CD4-positive, alpha-beta T cell treated with Interleukin-2 at 100 ng/mL for 4 hours (primary cell): ENCODE data around the gene FCN2.

Experiments
- DNase-seq: peaks from one replicate; pipeline ENCODE4 v3.0.0-alpha.2; 2020; ENCODE audit warnings: low spot score

The FCN2 gene

DNA sequence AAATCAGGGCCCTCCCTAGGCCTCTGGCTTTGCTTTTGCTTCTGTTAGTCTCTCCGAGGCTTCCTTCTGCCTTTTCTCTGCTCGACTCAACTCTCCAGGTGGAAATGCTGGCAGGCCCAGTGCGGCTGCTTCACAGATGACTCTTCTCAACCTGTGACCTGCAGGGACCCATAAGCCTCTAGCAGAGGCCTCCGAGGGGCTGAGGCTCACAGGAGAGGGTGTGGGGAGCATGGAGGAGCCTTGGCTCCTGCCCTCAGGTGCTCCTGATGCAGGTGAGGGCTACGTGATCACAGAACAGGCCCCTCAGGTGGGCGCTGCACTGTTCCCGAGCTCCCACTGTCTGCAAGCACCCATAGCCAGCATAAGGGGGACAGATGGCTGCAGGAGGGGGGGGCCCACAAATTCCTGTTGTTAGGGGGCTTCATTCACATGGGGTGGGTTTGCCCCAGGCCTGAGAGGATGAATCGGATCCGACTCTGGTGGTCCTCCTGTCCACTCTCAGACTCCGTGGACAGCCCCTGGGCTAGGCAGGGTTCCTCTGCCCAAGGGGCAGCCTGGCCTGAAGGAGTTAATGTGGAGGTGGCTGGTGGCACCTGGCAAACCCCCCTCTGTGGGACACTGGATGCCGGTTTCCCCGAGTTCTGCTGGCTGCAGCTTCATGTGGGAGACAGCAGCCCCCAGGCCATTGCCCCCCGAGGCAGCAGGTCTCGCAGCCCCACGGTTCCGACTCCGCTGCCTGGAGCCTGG lies 10.9 kb upstream of the FCN2 start:
- no peak for DNase-seq

DNA sequence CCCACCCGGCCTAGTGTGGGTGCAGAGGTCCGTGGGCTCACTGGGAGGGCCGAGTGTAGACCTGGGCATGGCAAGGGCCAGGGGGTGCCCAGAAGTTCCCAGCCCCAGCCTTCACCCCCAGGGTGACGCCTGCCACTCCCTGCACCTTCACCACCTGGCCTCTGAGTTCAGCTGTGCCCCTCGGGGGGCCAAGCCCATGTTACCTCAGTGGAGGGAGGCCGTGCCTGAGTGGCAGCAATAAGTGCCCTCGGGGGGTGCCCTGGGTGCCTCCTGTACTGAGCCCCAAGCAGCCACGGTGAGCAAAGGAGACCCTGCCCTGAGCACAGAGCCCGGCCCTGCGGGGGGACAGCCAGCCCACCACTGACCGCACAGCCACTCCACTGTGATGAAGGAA lies 10.3 kb upstream of the FCN2 start:
- no peak for DNase-seq

DNA sequence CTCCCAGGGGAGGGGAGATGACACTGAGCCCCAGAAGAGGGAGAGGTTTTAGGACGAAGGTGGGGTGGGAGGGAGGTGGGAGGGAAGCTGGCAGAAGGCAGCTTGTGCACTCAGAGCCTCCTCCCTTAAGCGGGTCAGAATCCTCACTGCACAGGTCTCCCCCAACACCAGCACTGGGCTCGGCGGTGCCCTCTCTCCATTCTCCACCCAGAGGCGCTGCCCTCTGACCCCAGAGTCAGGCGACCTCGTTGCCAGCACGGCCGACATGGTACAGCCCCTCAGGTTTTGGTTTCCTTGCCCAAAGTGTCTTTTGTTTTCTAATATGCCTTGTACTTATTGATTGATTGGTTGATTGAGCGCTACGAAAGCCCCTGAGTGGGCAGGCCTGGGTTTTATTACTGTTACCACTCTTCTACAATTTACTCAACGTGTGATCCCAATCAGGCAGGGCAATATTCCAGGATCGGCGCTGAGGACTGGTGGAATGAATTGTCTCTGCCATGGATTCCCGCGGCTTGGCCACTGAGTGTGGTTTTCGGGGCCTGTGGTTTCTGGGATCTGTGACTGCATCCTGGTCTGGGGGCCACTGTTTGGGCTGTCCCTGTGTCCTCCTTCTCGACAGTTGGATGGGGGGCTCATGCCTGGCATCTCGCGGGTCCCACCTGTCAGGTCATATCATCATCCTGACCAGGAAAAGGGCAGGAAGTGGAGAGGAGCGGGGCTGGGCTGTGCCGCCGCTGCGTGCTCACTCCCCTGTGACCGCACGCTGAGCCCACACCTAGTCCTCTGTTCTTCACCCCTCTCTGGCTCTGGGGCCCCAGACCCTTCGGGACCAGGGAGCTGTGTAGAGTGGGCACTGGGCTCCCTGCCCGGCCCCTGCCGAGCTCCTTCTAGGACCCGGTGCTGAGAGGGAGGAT lies 9.6 kb upstream of the FCN2 start:
- no peak for DNase-seq

DNA sequence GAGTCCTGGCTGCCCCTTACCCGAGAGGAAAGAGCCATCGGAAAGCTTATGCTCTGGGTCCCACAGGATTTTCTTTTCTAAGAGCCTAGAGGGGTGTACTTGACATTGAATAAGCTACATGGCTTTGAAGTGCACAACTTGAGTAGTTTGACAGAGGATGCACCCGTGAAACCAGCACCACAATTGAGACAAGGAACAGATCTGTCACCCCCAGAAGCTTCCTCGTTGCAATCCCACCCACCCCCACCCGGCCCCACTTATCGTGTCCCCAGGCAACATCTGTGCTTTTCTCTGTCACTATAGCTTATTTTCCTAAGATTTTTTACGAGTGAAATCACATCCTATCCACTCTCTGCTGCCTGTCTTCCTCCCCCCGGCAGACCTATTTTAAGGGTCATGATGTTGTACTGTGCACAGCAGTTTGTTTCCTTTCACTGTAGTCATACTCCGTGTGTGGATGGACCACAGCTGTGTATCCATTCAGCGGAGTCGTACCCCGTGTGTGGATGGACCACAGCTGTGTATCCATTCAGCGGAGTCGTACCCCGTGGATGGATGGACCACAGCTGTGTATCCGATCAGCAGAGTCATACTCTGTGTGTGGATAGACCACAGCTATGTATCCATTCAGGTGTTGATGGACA lies 8.8 kb upstream of the FCN2 start:
- no peak for DNase-seq

DNA sequence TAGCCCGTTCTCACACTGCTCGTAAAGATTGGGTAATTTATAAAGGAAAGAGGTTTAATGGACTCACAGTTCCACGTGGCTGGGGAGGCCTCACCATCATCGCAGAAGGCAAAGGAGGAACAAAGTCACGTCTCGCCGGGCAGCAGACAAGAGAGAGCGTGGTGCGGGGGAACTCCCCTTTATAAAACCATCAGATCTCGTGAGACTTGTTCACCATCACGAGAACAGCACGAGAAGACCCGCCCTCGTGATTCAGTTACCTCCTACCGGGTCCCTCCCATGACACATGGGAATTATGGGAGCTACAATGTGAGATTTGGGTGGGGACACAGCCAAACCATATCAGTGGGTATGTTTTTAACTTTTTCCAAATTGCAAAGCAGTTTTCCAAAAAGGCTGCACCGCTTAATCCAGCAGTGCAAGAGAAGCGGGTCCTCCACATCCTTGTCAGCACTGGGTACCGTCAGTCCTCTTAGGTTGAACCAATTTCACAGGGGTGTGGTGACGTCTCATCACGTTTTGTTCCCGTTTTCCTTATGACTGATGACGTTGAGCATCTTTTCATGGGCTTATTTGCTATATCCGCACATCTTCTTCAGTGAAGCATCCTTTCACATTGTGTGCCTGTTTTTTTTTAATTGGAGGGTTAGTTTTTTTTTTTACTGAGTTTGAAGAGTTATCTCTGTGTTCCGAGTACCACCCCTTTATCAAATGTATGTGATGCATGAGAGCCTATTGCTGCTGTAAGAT lies 8.0 kb upstream of the FCN2 start:
- DNase-seq, result no peak

DNA sequence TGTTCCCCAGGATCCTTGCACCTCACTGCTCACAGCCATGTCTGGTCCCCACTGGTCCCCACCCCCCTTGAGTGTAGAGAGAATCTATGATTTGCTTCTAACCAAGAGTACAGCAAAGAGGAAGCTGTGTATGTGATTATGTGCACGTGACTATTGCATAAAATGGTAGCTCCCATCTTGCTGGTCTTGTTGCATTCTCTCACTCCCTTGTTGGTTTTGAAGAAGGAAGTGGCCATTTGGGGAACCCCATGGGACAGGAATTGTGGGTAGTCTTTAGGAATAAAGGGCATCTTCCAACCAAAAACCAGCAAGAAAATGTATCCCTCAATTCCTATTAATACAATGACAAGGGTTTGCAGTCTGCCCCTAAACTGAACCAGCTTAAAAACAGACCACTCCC lies 5.2 kb upstream of the FCN2 start:
- no peak for DNase-seq

DNA sequence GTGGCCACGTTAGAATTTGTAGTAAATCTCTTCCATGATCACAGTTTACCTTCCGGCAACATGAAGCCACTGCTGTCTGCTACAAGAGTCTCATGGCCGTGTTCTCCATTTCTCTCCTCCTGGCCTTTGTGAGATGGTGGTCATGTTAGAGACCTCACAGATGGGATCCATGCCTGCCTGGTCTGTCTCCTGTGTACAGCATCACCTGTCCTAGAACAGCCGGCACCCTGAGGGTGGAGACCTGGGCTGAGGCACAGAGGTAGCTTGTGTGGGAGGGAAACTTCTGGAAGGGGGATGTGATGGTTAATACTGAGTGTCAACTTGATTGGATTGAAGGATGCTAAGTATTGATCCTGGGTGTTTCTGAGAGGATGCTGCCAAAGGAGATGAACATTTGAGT lies 3.1 kb upstream of the FCN2 start:
- no peak for DNase-seq

DNA sequence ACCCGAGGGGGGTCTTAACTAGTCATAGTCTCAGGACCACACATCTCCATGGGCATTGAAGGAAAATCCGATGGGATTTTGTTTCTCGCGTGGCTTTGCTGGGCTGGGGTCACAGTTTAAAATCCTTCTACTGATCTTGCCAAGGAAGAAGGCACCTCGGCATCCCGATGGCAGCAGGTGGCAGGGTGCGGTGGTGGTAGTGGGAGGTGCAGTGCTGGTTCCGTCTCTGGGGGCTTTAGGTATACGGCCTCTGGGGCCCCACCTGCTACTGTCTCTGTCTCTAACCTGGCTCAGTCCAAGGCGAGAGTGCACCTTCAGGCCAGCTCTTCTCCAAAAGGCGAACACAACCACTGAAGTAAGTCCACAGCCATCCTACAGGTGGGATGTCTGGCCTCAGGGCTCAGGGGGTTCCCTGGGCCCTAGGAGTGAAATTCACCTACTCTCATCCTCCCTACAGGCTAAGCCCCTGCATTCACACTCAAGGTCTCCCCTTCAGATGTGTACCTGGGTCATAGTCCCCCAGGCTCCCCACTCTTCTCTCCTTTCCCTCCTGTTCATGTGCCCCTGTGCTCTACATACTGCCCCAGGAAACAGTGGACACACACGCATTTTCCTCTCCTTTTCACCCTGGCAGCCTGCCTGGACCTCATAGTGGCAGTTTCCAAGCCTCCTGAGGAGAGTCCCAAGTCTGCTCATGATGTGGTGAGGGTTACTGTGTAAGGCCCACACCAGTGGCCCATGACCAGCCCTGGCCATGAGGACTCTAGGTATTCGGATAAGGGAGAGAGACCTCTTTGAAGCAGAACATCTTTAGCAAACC lies 736 bp upstream of the FCN2 start:
- DNase-seq, result no peak

DNA sequence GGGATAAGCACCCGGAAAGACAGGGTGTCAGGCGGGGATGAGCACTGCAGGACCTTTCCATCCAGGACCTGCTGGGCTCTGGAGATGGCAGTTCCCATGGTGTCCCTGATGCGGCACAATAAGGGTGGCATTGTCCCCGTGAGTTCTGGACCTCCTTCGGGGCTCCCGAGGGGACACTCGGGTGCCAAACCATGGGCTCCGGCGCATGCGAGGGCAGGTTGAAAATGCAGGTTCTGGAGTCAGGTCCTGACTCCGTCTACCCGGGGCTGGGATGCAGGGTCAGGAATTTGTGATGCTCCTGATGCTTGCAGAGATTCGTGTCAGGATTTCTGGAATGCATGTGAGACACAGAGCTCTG lies 682 bp downstream of the FCN2 start:
- no peak for DNase-seq

DNA sequence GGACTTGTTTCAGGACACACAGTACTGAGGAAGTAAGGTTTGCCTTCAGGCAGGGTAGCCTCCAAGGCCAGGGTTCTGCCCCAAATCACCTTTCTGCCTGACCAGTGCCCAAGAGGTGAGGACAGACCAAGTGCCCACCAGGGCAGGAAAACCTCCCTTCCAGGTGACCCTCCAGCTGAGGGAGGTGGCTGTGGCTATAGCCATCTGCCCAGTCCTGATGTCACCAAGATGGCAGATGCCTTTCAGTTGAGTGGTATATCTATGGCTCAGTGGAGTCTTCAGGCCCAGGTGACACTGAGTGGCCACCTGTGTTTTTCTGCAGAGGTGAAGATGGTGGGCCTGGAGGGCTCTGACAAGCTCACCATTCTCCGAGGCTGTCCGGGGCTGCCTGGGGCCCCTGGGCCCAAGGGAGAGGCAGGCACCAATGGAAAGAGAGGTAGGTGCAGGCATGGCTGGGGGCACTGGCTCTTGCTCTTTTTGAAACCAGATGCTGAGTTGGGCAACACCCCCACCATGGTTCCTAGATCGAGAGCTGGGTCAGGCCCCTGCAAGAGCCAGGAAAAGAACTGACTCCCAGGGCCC lies 1.7 kb downstream of the FCN2 start:
- DNase-seq, result no peak

DNA sequence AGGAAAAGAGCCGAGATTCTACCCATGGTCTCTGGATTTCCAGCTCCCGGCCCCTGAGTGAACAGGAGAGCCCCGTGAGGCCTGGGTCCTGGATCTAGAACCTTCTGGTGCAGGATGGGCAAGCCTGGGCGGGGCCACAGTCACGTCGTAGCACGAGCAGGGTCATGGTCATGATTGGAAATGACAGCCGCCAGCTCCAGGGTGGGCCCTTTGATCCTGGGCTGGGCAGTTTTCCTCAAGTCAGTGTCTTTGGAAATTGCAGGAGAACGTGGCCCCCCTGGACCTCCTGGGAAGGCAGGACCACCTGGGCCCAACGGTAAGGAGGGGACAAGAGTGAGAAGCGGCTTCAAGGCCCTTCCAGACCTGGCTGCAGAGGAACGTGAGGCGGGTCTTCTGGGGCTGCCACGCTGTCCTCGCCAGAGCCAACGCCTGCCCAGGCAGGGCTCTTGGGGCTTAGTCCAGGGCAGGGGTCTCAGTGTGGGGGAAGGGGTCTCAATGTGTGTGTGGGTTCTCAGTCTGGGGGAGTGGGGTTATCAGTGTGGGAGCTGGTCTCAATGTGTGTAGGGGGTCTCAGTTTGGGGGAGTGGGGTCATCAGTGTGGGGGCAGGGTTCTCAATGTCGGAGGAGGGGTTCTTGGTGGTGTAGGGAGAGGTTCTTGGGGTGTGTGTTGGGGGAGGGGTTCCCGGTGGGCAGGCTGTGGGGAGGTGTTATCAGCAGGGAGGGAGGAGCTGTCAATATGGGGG lies 2.6 kb downstream of the FCN2 start:
- DNase-seq, result no peak

DNA sequence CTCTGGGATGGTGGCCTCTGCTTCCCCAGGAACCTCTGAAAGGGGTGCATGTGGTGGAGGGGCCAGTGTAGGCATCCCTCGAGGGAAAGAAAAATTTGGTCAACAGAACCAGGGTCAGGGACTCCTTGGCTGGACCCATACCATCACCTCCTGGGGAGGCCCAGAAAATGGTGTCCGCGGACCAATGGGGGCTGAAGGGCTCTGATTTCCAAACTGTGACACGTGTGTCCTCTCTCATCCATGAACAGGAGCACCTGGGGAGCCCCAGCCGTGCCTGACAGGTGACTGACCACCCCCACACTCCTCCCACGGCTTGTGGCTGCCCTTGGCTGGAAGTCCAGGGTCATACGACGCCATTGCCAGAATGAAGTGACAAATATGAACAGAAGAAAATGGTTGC lies 3.9 kb downstream of the FCN2 start:
- DNase-seq, result no peak

DNA sequence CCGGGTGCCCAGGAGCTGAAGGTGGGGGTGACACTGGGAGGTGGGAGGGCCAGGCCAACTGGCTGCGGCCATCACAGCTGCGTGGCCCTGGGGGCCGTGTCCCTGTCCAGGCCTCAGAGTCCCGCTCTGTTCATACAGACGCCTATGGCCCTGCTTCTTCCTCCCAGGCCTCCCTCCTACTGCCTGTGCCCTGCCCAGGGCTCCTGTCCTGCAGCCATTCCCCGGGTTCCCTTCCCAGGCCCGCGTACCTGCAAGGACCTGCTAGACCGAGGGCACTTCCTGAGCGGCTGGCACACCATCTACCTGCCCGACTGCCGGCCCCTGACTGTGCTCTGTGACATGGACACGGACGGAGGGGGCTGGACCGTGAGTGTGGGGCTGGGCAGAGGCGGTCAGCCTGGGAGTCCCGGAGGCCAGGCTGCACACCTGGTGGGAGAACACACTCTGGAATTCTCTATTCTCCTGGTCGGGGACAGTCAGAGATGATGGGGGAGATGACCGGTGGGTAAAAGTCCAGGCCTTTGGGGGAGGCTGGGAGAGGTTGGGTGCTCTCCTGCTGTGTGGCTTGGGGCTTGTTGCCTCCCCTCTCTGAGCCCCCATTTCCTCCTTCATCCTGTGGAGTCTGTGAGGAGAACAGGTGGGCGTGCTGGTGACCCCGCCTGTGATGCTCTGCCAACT lies 4.5 kb downstream of the FCN2 start:
- DNase-seq, result no peak

DNA sequence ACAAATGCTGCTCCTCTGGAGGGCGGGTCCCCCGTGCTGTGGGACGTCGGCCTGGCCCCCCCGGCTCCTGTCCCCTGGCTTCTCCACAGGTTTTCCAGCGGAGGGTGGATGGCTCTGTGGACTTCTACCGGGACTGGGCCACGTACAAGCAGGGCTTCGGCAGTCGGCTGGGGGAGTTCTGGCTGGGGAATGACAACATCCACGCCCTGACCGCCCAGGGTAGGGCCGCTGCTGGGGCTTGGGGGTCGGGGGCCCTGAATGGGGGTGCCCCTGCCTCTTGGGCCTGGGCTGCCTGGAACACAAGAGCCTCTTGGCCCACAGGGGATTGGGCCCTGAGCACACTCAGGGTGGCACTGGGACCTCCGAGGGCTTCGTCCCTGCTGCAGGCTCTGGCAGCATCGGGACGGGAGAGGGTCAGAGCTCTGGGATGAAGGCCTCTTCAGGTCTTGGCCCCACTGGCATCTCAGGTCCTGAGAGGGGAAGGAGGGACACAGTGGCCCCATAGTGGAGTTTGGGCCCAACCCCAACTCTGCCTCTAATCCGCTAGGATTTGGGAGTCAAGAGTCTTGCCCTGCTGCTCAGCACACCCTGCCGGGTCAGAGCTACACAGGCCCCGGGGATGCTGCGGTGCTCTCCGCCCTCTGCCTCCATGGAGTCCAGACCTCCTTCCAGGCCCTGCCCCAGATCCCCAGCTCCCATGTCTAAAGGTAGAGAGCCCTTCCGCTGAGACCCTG lies 5.2 kb downstream of the FCN2 start:
- no peak for DNase-seq

DNA sequence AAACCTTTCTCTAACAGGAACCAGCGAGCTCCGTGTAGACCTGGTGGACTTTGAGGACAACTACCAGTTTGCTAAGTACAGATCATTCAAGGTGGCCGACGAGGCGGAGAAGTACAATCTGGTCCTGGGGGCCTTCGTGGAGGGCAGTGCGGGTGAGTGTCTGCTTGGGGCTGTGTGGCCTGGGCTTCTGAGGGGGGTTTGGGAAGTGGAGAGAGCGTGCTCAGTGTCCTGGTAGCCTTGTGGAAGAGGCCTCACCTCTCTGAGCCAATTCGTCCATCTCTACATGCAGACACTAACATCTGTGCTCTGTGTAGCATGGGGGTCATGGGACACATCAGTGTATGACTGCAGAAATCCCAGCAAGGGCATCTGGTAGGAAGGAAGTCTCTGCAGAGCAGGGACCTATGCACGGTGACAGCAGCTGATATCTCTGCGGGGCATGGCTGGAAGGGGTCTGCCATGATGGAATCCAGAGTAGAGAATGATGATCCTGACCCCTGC lies 5.9 kb downstream of the FCN2 start:
- DNase-seq, result no peak

DNA sequence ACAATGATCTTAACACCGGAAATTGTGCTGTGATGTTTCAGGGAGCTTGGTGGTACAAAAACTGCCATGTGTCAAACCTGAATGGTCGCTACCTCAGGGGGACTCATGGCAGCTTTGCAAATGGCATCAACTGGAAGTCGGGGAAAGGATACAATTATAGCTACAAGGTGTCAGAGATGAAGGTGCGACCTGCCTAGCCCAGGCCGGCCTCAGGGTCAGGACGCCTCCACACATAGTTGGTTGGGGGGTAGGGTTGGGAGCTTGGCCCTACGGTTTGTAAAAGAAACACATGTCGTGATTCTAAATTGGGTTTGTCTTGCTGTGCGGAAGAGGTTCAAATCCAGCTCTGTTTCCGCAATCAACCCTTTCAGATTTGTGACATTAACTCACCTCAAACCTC lies 6.6 kb downstream of the FCN2 start:
- DNase-seq, result no peak

DNA sequence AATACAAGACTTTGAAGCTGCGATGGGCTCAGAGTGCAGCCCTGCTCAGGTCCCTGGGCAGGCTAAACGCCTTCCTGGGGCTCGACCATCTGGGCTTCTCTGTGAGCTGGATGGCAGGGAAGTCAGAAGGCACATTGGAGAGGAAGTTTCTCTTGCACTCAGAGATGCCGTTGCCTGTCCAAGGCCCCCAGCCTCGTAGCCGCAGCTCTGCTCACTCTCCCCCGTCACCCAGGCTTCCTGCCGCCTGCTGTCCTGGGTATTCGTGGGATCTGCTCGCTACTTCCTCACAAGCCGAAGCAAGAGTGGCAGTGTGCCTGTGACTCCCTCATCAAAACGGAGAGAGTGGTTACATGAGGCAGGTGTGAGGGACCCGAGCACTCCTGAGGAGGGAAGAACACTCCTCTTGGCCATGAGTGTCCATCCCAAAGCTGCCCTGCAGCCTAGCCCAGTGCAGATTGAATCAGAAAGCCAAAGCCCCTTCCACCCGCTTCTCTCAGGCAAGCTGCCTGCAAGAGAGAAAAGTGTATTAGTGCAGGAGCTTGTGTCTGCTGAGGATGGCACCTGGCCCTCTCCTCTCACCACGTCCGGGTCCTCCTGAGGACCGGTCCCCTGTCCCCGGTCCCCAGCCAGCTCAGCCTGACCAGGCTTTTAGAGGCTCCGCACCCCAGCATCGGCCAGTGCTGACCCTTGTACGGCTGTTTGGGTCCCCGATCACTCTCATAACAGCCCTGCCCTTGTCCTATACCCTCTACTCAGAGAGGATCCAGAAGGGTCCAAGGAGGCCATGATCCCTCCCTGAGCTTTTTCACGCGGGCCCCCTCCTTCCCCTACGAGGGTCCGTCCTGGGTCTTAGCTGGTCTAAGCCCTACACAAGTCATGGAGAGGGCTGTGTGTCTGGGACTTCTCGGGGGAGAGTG lies 7.3 kb downstream of the FCN2 start:
- DNase-seq, result no peak
